AG08396 (cell line): Measurements from ENCODE around the gene ISLR.

Experiments used
- DNase-seq: peaks from one replicate; pipeline ENCODE4 v3.0.0; 2012; ENCODE audit warnings: low spot score, mixed read lengths

ISLR gene

GRCh38 chr15:74193905-74194304, 20.4 kb downstream of the ISLR start:
- no peak for DNase-seq

- DNase-seq, result no peak
These were observed 21.4 kb downstream of the ISLR start for GRCh38 chr15:74194572-74195559.

- peak; percentile 72 for DNase-seq
These were observed 22.7 kb downstream of the ISLR start for GRCh38 chr15:74196175-74196574.

- no peak for DNase-seq
These were observed 23.9 kb downstream of the ISLR start for GRCh38 chr15:74197176-74197965.

- no peak for DNase-seq
These were observed 25.8 kb downstream of the ISLR start for GRCh38 chr15:74199297-74199652.

- peak; percentile 61 for DNase-seq
These were observed 26.9 kb downstream of the ISLR start for GRCh38 chr15:74200412-74200815.

GRCh38 chr15:74200871-74201419, 27.4 kb downstream of the ISLR start:
- DNase-seq, result peak; percentile 36

GRCh38 chr15:74201710-74202420, 28.4 kb downstream of the ISLR start:
- no peak for DNase-seq

- no peak for DNase-seq
These were observed 29.2 kb downstream of the ISLR start, which contains the start of gene STRA6 for GRCh38 chr15:74202452-74203401. STRA6 (minus strand) TSS chr15:74202787; CDS start chr15:74202267, 520 bp downstream.

- peak; percentile 37 for DNase-seq
These were observed 30.5 kb downstream of the ISLR start for GRCh38 chr15:74203914-74204431.

GRCh38 chr15:74205582-74205947, 32.1 kb downstream of the ISLR start:
- no peak for DNase-seq

GRCh38 chr15:74206801-74207281, 33.3 kb downstream of the ISLR start:
- no peak for DNase-seq

GRCh38 chr15:74207652-74208440, 34.3 kb downstream of the ISLR start:
- DNase-seq, result no peak

GRCh38 chr15:74208496-74208895, 35.0 kb downstream of the ISLR start:
- no peak for DNase-seq

GRCh38 chr15:74208901-74209559, 35.5 kb downstream of the ISLR start:
- no peak for DNase-seq

GRCh38 chr15:74209560-74209958, 36.0 kb downstream of the ISLR start:
- no peak for DNase-seq

- DNase-seq, result peak; percentile 53
These were observed 36.6 kb downstream of the ISLR start for GRCh38 chr15:74209997-74210671.

- no peak for DNase-seq
These were observed 37.2 kb downstream of the ISLR start for GRCh38 chr15:74210729-74211128.
